ENCODE results near the gene POLE. TPM values are rescaled to one million over a fixed set of nuclear protein-coding genes. Genes with fewer than 3 reads are reported as not detected.

Gene POLE
- total RNA-seq, 1 experiment from 2014 or later = 144 TPM

GRCh38 chr12:132585177-132585576 lies 102.0 kb downstream of the POLE start (continued):
- TF ChIP-seq ZNF425 (CRISPR knock-in tag; conservative IDR thresholded peaks at IDR 0.05) = no peak
- TF ChIP-seq E2F1 (CRISPR knock-in tag; IDR thresholded peaks at IDR 0.05) = no peak
- no peak for TF ChIP-seq ATF2 (CRISPR knock-in tag; IDR thresholded peaks at IDR 0.05; ENCODE audit: borderline replicate concordance, low read depth)
- TF ChIP-seq AR (CRISPR knock-in tag; IDR thresholded peaks at IDR 0.05) = no peak
- TF ChIP-seq IRF2 (CRISPR knock-in tag; IDR thresholded peaks at IDR 0.05; ENCODE audit: borderline replicate concordance, low read depth) = no peak
- TF ChIP-seq USF2 (CRISPR knock-in tag; IDR thresholded peaks at IDR 0.05) = no peak
- no peak for TF ChIP-seq FOXJ3 (CRISPR knock-in tag; IDR thresholded peaks at IDR 0.05; ENCODE audit: borderline replicate concordance)
- no peak for TF ChIP-seq NFE2L1 (CRISPR knock-in tag; IDR thresholded peaks at IDR 0.05)
- no peak for TF ChIP-seq PRDM15 (CRISPR knock-in tag; IDR thresholded peaks at IDR 0.05)
- no peak for TF ChIP-seq SMAD4 (CRISPR knock-in tag; IDR thresholded peaks at IDR 0.05)
- no peak for TF ChIP-seq CTCF (IDR thresholded peaks at IDR 0.05)
- TF ChIP-seq PRRX2 (CRISPR knock-in tag; IDR thresholded peaks at IDR 0.05) = no peak
- TF ChIP-seq ESRRA (CRISPR knock-in tag; IDR thresholded peaks at IDR 0.05; ENCODE audit: borderline replicate concordance) = no peak
- TF ChIP-seq NFATC4 (CRISPR knock-in tag; IDR thresholded peaks at IDR 0.05) = no peak
- no peak for TF ChIP-seq FOXK1 (CRISPR knock-in tag; IDR thresholded peaks at IDR 0.05)

All from WTC11 (cell line).